MV-4-11 (cell line): ENCODE measurements around the gene FAM107A.
A peak's percentile ranks its signal among the peaks of the same experiment; 100 is the strongest.
"Not testable (repeated sequence)": the region's sequence is repeated elsewhere in the genome, so short reads cannot be mapped to it uniquely, and the experiment has no call there.

ENCODE experiments used
- DNase-seq: peaks from one replicate; lab custom pipeline; 2025; lab: John Stamatoyannopoulos, UW

The FAM107A gene

DNA sequence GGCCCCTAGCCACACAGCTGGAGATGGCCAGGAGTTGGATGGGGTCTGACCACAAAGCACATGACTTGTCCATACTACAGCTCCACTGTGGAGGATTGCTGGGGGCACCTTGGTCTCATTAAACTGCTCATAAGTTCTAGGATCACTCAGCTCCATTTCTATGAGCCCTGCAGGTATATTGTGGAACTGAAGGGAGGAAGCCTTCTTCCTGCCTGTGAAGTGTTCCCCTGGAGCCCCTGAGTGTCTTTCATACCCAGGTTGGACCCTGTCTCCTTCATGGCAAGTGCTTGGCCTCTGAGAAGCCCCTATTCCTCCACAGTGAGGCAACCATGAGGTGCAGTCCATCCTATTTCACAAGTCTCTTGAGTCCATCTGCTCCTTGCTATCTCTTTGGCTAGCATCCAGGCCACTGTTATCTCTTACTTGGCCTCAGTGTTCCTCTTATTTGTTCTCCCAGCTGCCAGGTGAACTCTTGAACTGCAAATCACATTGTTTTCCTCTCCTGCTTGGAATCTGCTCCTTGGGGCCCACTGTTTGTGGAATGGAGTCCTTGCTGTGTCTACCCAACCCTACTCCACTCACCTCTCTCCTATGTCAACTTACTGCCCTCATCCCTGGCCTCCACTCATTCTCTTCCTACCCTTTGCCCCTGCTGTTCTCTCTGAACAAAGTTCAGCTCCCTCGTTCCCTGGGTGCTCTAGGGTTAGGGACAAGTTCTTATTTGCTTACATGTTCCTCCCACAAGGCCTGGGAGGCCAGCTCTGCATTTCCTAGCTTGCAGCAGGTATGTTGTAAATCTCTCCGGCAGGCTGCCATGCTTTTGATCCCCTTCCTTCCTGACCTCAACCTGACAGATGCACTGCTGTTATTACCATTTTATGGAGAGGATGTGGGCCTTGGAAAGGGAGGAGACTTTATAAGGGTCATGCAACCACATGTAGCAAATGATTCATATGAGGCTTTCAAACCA lies 41.4 kb downstream of the FAM107A start:
- DNase-seq, result peak; percentile 28

DNA sequence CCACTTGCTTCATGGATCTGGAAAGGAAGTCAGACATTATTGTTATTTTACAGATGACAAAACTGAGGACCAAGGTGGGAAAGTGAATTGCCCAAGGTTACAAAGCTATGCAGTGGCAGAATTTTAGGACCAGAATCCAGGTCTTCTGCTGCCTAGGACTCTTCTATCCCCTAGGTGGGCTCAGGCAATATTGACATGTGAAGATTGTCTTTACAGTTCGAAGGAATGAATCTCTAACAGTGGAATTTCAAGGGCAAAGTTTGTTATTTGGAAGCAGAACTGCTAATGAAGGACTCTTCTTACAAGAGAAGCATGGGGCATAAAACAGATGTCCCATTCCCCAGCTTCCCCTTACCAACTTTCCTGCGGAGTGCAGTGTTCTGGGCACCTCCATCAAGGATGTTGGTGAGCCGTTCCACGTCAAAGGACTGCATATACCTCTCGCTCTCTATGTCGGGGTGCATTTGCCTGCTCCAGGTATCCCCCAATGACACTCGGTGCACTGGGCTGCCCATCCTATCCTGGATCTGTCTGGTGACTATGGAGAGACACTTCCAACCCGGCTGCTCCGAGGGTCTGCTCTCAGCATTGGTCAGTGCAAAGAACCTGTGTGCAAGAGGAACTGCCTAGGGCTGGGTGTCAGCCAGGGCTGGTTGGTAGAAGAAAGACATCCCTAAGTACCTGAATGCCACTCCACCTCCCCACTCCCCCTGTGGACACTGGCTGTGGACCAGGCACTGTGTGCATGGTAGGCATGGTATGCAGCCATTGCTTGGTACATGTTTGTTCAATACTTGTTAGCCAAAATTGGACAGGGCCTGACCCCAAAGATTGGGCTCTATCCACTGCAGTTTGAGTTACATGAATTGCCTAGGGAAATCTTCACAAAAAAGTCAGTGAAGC lies 42.3 kb downstream of the FAM107A start:
- no peak for DNase-seq

DNA sequence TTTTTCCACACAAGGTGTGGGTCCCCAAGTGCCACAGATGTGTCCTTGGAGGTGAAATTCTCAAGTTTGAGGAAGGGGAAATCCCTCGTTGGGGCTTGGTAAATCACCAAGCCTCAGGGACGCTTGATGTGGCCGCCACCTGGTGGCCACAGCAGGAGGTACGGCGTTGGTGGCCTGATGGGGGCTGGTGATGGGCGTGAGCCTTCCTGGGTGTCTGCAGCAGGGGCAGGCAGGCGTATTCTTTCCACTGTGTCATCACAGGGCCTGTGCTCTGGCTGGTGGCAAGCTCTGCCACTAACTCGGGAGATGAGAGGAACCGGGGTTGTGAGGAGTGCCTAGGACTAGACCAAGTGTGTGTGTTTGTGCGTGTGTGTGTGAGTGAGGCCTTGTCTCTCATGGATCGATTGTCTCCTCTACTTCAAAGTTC lies 44.4 kb downstream of the FAM107A start:
- peak; percentile 75 for DNase-seq

DNA sequence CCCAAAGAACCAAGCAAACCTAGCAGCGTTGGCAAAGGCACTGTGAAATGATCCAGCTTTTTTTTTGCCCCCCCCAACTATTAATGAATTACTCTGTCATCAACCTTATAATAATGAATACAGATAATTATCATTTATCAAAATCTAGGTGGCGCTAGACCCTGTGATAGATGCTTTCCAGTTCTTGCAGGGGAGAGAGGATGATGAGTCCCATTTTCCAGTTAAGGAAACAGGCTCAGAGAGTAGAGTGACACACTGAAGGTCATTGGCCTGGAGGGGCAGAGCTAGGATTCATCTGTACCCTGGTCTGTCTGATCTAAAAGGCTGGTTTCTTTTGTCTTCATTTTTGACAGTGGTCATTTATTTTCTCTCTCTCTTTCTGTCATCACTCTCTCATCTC lies 45.2 kb downstream of the FAM107A start:
- no peak for DNase-seq

DNA sequence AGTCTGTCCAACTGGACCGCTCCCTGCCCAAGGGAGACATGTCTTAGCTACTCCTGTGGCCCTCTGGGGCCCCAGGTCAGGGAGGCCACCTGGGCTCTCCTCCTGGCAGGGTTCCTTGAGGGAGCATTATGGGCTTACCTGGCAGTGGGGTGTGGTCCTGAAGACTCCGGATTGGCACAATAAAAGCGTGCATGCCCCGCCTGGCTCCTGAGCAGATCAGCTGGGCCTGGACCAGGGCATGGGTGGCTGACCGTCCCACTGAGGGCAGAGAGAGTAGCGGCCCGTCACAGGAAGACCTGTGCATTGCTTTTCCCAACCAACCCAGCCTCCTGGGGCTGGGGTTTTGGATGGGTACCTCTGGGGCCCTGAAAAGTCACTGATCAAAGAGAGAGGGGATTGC lies 45.6 kb downstream of the FAM107A start:
- no peak for DNase-seq

DNA sequence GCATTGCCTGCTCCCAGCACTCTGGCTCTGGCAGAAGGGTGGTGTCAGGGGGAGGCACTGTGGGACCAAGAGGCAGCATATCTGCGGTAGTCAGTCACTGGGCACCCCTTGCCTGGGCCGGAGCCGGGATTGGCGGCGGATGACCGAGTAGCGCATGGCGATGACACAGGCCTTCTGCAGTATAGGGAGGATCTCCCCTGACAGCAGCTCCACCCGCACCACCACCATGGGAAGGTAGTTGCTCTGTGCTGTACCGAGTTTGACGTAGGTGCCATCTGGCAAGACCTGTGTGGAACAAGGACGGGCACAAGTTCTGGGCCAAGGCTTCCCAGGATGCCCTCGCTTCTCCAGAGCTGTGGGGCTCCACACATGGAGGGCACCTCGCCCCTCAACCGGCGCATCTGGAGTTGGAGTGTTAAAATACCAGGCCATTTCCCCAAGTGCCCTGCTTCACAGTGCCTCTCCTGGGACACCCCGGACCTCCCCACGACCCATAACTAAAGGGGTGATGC lies 46.8 kb downstream of the FAM107A start:
- no peak for DNase-seq

DNA sequence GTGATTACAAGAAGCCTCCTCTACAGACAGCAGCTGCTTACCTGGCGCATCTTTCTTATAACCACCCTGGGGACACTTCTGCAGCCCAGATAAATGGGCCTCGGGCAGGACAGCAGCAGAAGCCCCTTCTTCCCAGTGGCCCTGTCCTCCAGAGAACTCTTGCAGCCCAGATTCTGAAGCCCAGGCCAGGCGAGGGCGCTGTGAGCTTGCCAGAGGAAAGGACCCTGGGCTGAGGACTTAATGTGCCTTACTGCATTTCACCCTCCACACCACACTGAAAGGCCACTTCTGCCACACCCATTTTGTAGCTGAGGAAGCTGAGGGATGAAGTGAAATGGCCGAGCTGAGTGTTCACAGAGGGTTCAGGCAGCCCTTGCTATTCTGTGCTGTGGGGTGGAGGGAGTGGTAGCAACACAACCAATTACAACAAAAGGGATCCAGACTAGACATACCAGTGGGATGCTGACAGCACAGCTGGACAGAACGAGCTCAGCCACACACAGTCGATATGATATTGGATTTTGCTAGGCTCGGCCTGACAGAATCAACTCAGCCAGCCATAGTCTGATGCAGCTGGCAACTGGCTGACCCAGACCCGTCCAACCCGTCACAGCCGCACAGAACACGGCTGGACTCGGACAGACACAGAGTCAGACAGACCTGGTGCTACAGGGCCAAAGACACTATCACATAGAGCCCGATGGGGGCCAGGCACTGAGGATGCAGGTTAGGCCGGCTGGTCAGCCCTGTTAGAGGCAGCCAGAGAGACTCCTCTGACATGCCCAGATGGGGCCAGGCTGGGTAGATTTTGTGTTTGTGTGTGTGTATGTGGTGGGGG lies 47.5 kb downstream of the FAM107A start:
- DNase-seq, result peak; percentile 8

DNA sequence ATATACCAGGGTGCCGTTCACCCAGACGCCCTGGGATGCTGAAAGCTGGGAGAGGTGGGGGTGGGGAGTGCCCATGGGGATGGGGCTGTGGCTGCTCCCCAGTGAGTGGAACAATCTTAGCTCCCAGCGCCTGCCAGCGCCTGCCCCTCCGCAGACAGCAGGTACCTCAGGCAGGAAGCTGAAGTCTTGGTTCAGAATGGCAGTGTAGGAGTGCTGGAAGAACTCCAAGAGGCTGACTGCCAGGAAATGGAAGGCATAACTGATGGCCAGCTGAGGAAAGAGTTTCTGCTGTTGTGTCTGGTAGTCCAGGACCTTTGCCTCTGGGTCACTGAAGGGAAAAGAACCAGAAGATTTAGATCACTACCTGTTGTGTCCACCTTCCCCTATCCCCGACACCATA lies 48.6 kb downstream of the FAM107A start:
- no peak for DNase-seq

DNA sequence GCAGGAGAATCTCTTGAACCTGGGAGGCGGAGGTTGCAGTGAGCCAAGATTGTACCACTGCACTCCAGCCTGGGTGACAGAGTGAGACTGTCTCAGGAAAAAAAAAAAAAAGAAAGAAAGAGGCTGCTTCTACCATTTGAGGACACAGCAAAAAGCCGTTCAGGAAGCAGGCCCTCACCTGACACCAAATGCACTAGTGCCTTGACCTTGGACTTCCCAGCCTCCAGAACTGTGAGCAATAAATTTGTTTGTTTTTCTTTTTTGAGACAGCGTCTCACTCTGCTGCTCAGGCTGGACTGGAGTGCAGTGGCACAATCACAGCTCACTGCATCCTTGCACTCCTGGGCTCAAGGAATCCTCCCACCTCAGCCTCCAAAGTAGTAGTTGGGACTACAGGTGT lies 49.8 kb downstream of the FAM107A start:
- DNase-seq, result not testable (repeated sequence)

DNA sequence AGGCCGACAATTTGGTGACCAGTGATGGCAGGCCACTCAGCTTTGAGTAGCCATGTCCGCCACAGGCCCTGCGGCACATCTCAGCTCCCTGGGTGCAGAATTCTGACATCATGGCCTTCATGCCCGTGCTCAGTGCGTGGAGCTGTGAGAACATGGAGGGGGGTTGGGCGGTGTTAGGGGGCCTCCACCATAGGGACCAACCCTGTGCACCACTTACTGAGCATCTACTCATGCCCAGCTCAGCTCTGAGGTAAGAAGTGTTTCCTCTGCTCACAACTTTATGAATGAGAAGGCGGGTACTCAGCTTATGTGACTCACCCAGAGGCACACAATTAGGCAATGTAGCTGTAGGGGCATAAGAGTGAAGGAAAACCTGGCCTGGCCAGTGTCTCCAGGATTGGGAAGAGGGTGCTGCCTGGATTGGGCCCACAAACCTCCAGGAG lies 50.7 kb downstream of the FAM107A start:
- DNase-seq, result peak; percentile 89

DNA sequence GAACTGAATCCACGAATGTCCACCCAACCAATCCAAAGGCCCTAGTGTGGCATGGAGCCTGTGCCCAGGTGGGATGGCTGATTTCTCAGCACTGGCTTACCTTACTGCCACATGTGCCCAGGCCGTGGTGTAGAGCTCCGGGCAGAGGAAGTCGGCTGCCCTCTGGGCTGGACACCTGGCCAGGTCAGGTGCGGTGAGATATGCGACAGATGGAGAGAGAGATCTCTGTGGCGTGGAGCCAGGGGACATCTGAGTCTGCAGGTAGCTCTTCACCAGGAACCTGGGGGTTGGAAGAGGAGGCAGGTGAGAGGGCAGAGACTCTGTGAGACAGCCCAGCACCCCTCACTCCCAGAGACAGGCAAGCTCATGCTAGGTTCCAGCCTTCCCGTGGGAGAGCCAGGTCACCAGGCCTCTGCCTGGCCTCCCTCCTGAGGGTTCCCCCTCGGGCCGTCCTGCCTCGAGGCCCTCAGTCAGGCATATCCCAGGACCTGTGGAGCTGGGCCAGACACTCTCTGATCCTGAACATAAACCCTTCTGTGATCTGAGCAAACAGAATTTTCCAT lies 52.8 kb downstream of the FAM107A start:
- no peak for DNase-seq

DNA sequence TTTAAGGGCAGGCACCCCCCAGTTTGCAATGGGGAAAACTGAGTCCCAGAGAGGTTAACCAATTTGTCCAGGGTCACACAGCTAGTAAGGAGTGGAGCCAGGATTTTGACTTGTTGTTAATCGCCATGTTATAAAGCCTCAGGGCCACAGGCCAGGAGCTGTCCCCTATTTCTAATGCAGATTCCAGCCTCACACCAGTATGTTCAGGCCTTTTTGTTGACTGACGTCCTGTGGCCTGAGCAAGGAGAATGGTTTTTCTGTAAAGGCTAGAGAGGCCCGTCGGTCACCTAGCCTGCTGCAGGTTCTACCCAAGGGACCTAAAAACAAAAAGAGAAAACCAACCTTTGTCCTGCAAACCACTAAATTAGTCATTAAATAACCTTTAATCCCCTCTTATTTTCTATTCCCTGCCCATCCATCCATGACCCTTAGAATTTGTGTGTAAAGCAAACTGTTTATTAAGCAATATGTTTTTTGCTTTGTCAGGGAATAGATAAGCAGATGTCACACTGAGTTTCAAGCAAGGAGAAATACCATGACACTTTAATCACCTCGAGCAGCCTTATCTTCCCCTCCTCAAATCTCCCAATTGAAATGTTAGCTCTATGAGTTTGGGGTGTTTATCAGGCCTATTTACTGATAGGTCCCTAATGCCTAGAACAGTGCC lies 54.3 kb downstream of the FAM107A start:
- DNase-seq, result no peak

DNA sequence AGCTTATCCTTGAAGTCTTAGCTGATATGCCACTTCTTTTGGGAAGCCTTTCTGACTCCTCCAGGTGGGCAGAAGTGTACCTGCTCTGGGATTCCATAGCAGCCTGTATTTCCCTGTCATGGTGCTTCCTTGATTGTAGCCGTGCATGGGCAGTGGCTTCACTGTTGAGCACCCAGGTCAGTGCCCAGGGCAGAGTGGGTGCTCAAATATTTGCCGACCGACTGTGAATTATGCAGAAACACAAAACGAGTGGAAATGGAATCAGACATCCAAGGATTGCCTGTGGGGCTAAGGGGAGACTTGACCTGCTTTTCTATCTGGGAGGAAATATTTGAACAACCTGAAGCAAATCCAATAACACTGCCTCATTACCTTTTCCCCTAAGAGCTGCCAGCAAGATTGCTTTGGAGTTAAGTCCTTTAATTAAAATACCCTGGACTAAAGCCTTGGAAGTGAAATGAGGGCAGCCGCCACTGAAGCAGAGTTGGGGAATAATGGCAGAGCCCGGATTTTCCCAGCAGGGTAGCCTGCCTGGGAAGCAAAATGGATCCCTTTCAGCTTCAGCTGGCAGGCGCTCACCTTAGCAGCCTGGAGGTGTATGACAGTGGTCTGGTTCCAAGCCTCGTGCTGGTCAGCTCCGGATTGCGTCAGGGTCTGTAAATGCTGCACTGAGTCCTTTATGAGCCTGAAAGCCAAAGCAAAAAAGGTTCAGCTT lies 55.1 kb downstream of the FAM107A start:
- no peak for DNase-seq

DNA sequence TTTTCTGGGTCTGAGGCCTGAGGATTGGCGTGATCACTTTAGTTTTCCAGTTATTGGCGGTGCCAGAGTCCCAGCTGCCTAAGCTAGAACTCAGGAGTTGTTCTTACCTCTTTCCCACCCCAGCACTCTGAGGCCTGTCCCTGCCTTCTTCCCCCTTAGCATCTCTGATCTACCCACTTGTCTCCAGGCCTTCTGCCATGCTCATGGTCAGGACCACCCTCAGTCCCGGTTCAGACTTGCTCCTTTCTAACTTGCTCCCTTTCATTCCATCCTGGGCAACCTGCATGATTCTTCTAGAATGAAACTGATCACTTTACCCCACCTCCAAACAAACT lies 55.9 kb downstream of the FAM107A start:
- no peak for DNase-seq

DNA sequence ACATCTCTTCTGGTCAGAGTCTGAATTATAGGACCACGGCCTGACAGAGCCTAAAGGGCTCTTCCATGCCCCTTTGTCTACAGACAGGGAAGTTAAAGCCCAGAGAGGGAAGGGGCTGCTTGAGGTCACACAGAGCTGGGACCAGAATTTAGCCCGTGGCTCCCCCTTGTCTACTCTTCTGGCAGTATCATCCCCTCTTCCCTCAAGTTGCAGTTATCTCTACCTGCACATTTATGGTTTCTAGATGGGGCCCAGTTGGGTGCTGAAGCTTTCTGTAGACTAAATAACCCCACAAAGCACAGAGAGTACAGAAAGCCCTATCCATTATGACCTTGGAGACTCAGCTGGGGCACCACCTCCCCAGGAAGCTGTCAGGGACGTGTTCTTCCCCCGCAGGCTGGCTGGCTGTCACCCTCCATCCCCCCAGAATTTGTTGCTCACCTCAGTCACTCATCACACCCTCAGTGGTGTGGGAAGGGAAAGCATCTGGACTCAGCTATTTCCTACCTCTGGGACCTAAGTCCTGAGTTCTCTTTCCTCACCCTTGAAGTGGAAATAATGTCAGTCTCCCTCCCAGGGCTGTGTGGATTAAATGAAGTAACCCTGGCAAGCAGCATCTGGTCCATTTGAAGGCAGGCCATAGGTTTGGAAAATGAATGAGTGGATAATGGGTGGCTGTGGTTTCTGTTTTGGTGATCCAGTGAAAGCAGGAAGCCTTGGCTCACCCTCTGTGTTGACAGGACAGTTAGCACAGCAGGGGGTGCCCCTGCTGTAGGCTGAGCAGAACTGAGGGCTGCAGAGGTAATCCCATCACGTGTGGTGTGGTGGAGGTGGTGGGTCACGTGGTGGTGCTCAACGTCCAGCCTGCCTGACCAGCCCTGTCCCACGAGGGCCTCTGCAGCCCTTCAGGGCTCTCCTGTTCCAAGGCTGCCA lies 56.5 kb downstream of the FAM107A start:
- DNase-seq, result peak; percentile 51

DNA sequence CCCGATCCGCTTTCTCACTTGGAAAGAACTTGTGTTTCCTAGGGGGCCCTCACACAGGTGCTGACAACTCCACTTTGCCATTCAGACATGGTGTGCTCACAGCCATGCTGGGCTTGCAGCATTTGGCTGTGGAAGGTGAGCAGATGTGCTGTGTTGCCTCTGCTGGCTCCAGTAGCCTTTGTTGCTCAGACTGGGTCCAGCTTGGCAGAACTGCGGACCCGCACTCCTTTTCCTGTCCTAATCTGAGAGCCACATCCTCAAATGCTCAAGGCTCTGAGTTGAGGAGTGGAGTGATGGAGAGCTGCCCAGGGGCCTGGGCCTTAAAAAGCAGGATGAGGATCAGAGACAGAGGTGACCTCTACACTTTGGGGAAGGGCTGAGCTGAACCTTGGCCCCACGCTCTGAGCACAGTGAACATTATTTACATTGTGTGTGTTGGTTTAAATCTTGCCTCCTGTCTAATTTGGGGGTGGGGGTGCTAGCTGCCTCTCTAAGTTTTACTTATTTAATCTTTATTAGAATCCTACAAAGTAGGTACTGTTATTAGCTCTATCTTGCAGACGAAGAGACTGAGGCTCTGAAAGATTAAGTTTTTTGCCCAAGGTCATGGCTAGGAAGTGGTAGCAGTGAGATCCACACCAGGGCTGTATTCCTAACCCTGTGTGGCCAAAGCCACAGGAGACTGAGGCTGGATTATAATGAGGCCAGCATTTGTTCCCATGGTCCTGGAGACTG lies 57.4 kb downstream of the FAM107A start:
- no peak for DNase-seq

DNA sequence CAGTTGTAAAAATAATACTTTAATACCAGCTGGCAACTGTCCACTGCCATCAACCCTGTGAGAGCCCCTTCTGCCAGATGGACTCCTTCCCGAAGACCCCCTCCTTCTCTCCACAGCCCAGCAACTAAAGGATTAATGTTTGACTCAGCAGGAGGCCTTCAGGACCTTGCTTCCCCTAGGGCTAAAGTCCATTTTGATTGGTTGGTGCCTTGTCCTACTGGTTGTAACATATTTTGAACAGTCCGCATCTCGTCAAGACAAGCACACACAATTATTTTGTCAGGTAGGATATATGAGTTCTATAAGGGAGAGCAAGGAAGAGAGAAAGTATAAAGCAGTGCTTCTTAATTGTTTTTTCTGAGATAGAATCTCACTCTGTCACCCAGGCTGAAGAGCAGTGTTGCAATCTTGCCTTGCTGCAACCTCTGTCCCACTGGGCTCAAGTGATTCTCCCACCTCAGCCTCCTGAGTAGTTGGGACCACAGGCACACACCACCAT lies 58.9 kb downstream of the FAM107A start:
- DNase-seq, result no peak

DNA sequence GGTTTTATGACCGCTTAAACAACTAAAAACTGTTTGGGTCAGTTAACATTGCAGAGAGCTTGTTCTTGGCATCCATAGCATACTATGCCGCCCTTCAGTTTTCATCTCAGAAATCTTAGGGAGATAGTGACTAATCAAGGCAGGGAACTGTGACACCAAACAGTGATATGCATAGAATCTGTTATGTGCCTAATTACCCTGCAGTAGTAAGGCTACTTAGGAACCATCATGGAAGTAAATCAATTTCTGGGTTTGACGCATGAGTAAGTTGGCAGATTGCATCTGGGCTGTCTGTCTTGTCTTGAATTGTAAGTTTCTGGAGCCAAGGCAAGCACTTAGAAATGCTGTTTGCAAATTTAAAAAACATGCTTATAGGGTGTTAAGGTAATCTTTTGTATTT lies 62.8 kb downstream of the FAM107A start:
- no peak for DNase-seq
